ENCODE measurements around the gene F5. TPM values are rescaled to one million over a fixed set of nuclear protein-coding genes. Genes with fewer than 3 reads are reported as not detected.

The F5 gene
- total and polyA plus RNA-seq, 2 experiments from 2014 or later = 0.16 TPM; not detected in 1

DNA sequence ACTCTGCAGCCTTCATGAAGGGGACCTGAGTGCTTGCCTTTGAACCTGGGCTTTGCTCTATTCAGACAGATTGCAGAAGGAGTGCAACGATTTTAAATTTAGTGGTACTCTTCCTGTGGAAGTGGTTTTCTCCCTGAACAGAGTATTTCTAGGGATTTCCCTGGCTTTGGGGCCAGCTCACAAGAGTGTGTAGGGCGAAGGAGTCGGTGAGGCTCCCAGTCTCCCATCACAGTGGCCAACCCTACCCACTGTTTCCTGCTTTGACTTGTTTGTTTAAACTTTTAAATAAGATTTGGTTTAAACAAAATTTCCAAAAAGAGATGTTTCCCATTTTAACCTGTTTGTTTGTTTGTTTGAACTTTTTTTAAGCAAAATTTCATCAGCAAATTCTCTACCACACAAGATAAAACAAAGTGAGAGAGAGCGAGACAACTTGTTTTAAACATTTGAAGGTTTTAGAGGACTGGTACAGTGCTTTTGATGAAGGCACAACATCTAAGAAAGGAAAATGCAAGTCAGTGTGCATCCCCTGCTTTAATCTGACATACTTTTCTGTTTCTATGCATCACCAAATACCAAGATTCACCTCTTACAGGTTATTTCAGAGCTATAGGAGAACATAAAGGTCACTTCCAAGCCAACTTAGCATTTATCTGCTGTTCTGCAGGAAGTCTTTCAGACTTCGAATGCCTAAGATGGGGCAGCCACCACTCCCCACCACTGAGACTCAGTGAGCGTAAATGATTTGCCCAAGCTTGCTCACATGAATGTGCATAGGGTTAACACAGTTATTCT, 37.0 kb upstream of the F5 start:
- TF ChIP-seq STAT1 (IDR thresholded peaks at IDR 0.05; ENCODE audit: unreplicated experiment) (no peak), CREB1 (CRISPR knock-in tag; IDR thresholded peaks at IDR 0.05; ENCODE audit: low read depth) (no peak), POLR2AphosphoS5 (IDR thresholded peaks at IDR 0.05; ENCODE audit: low read depth) (no peak), EZH2phosphoT487 (IDR thresholded peaks at IDR 0.05; ENCODE audit: unreplicated experiment) (no peak), ZNF331 (CRISPR knock-in tag; IDR thresholded peaks at IDR 0.05; ENCODE audit: low read depth) (no peak), NANOG (IDR thresholded peaks at IDR 0.05; ENCODE audit: borderline replicate concordance) (no peak), JUNB (IDR thresholded peaks at IDR 0.05; ENCODE audit: unreplicated experiment) (no peak), ZNF114 (CRISPR knock-in tag; IDR thresholded peaks at IDR 0.05) (no peak)
- TF ChIP-seq, protein P1, sequence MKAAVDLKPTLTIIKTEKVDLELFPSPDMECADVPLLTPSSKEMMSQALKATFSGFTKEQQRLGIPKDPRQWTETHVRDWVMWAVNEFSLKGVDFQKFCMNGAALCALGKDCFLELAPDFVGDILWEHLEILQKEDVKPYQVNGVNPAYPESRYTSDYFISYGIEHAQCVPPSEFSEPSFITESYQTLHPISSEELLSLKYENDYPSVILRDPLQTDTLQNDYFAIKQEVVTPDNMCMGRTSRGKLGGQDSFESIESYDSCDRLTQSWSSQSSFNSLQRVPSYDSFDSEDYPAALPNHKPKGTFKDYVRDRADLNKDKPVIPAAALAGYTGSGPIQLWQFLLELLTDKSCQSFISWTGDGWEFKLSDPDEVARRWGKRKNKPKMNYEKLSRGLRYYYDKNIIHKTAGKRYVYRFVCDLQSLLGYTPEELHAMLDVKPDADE (IDR thresholded peaks at IDR 0.05) = no peak
- TF ChIP-seq, protein P2, sequence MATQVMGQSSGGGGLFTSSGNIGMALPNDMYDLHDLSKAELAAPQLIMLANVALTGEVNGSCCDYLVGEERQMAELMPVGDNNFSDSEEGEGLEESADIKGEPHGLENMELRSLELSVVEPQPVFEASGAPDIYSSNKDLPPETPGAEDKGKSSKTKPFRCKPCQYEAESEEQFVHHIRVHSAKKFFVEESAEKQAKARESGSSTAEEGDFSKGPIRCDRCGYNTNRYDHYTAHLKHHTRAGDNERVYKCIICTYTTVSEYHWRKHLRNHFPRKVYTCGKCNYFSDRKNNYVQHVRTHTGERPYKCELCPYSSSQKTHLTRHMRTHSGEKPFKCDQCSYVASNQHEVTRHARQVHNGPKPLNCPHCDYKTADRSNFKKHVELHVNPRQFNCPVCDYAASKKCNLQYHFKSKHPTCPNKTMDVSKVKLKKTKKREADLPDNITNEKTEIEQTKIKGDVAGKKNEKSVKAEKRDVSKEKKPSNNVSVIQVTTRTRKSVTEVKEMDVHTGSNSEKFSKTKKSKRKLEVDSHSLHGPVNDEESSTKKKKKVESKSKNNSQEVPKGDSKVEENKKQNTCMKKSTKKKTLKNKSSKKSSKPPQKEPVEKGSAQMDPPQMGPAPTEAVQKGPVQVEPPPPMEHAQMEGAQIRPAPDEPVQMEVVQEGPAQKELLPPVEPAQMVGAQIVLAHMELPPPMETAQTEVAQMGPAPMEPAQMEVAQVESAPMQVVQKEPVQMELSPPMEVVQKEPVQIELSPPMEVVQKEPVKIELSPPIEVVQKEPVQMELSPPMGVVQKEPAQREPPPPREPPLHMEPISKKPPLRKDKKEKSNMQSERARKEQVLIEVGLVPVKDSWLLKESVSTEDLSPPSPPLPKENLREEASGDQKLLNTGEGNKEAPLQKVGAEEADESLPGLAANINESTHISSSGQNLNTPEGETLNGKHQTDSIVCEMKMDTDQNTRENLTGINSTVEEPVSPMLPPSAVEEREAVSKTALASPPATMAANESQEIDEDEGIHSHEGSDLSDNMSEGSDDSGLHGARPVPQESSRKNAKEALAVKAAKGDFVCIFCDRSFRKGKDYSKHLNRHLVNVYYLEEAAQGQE (IDR thresholded peaks at IDR 0.05; ENCODE audit: unreplicated experiment) = no peak
- TF ChIP-seq, protein P3, sequence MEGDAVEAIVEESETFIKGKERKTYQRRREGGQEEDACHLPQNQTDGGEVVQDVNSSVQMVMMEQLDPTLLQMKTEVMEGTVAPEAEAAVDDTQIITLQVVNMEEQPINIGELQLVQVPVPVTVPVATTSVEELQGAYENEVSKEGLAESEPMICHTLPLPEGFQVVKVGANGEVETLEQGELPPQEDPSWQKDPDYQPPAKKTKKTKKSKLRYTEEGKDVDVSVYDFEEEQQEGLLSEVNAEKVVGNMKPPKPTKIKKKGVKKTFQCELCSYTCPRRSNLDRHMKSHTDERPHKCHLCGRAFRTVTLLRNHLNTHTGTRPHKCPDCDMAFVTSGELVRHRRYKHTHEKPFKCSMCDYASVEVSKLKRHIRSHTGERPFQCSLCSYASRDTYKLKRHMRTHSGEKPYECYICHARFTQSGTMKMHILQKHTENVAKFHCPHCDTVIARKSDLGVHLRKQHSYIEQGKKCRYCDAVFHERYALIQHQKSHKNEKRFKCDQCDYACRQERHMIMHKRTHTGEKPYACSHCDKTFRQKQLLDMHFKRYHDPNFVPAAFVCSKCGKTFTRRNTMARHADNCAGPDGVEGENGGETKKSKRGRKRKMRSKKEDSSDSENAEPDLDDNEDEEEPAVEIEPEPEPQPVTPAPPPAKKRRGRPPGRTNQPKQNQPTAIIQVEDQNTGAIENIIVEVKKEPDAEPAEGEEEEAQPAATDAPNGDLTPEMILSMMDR (conservative IDR thresholded peaks at IDR 0.05; ENCODE audit: low read depth in 2 of 2) = no peak
- TF ChIP-seq, protein P4, sequence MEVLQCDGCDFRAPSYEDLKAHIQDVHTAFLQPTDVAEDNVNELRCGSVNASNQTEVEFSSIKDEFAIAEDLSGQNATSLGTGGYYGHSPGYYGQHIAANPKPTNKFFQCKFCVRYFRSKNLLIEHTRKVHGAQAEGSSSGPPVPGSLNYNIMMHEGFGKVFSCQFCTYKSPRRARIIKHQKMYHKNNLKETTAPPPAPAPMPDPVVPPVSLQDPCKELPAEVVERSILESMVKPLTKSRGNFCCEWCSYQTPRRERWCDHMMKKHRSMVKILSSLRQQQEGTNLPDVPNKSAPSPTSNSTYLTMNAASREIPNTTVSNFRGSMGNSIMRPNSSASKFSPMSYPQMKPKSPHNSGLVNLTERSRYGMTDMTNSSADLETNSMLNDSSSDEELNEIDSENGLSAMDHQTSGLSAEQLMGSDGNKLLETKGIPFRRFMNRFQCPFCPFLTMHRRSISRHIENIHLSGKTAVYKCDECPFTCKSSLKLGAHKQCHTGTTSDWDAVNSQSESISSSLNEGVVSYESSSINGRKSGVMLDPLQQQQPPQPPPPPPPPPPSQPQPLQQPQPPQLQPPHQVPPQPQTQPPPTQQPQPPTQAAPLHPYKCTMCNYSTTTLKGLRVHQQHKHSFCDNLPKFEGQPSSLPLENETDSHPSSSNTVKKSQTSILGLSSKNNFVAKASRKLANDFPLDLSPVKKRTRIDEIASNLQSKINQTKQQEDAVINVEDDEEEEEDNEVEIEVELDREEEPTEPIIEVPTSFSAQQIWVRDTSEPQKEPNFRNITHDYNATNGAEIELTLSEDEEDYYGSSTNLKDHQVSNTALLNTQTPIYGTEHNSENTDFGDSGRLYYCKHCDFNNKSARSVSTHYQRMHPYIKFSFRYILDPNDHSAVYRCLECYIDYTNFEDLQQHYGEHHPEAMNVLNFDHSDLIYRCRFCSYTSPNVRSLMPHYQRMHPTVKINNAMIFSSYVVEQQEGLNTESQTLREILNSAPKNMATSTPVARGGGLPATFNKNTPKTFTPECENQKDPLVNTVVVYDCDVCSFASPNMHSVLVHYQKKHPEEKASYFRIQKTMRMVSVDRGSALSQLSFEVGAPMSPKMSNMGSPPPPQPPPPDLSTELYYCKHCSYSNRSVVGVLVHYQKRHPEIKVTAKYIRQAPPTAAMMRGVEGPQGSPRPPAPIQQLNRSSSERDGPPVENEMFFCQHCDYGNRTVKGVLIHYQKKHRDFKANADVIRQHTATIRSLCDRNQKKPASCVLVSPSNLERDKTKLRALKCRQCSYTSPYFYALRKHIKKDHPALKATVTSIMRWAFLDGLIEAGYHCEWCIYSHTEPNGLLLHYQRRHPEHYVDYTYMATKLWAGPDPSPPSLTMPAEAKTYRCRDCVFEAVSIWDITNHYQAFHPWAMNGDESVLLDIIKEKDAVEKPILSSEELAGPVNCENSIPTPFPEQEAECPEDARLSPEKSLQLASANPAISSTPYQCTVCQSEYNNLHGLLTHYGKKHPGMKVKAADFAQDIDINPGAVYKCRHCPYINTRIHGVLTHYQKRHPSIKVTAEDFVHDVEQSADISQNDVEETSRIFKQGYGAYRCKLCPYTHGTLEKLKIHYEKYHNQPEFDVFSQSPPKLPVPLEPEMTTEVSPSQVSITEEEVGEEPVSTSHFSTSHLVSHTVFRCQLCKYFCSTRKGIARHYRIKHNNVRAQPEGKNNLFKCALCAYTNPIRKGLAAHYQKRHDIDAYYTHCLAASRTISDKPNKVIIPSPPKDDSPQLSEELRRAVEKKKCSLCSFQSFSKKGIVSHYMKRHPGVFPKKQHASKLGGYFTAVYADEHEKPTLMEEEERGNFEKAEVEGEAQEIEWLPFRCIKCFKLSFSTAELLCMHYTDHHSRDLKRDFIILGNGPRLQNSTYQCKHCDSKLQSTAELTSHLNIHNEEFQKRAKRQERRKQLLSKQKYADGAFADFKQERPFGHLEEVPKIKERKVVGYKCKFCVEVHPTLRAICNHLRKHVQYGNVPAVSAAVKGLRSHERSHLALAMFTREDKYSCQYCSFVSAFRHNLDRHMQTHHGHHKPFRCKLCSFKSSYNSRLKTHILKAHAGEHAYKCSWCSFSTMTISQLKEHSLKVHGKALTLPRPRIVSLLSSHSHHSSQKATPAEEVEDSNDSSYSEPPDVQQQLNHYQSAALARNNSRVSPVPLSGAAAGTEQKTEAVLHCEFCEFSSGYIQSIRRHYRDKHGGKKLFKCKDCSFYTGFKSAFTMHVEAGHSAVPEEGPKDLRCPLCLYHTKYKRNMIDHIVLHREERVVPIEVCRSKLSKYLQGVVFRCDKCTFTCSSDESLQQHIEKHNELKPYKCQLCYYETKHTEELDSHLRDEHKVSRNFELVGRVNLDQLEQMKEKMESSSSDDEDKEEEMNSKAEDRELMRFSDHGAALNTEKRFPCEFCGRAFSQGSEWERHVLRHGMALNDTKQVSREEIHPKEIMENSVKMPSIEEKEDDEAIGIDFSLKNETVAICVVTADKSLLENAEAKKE (CRISPR knock-in tag; IDR thresholded peaks at IDR 0.05) = no peak
- Histone ChIP-seq H3K4me2 (no peak overlapping the region), H2AFZ (no peak overlapping the region; the same call in 1 of the 2 replicates), H3K4me3 (no peak overlapping the region), H3K36me3 (ENCODE audit: insufficient read depth) (no peaks in the 10 kb centered on the region), H4K20me1 (replicated peaks; ENCODE audit: insufficient read depth) (no peaks in the 10 kb centered on the region), H3K4me1 (ENCODE audit: insufficient read depth) (no peaks in the 10 kb centered on the region), H3K27ac (ENCODE audit: low read depth) (no peak overlapping the region), H3K27me3 (ENCODE audit: insufficient read depth) (no peaks in the 10 kb centered on the region), H3K79me2 (replicated peaks; ENCODE audit: insufficient read depth) (no peaks in the 10 kb centered on the region), H3K9me2 (ENCODE audit: insufficient read depth) (no peaks in the 10 kb centered on the region), H3F3A (replicated peaks; ENCODE audit: low read depth) (no peaks in the 10 kb centered on the region)
- ATAC-seq (no peak), DNase-seq (ENCODE audit: low spot score) (no peak)
- H3K27ac Mint-ChIP-seq = no peak overlapping the region
- no peaks in the 10 kb centered on the region for H3K9me3 Mint-ChIP-seq
- no peaks in the 10 kb centered on the region for H3K27me3 Mint-ChIP-seq (ENCODE audit: insufficient read depth, low read depth, poor library complexity)
- H3K36me3 Mint-ChIP-seq (ENCODE audit: low read depth) = no peaks in the 10 kb centered on the region
- no peaks in the 10 kb centered on the region for H3K4me1 Mint-ChIP-seq
- H3K4me3 Mint-ChIP-seq = no peak overlapping the region
